NCI-H1694 treated with DMSO at 0.1 percent for 48 hours (cell line): Measurements from ENCODE around the gene VAPA.

ENCODE experiments used
- DNase-seq: peaks from one replicate; lab custom pipeline; 2025; lab: John Stamatoyannopoulos, UW

Gene VAPA

GRCh38 chr18:9915291-9916076 lies 1.7 kb downstream of the VAPA start:
- no peak for DNase-seq

GRCh38 chr18:9916077-9916639 lies 2.3 kb downstream of the VAPA start:
- DNase-seq: no peak

GRCh38 chr18:9916808-9917207 lies 3.0 kb downstream of the VAPA start:
- no peak for DNase-seq

- DNase-seq: no peak
Measured at GRCh38 chr18:9918016-9918680, 4.3 kb downstream of the VAPA start.

- no peak for DNase-seq
Measured at GRCh38 chr18:9919564-9920232, 5.9 kb downstream of the VAPA start.

GRCh38 chr18:9922592-9923311 lies 8.9 kb downstream of the VAPA start:
- DNase-seq: no peak

GRCh38 chr18:9924371-9924943 lies 10.6 kb downstream of the VAPA start:
- no peak for DNase-seq

- DNase-seq: no peak
Measured at GRCh38 chr18:9925369-9925768, 11.6 kb downstream of the VAPA start.

GRCh38 chr18:9925795-9926194 lies 12.0 kb downstream of the VAPA start:
- DNase-seq: no peak

- no peak for DNase-seq
Measured at GRCh38 chr18:9926223-9926894, 12.5 kb downstream of the VAPA start.

- no peak for DNase-seq
Measured at GRCh38 chr18:9926977-9927376, 13.2 kb downstream of the VAPA start.

GRCh38 chr18:9927392-9928063 lies 13.7 kb downstream of the VAPA start:
- DNase-seq: no peak

- DNase-seq: no peak
Measured at GRCh38 chr18:9928646-9929259, 14.9 kb downstream of the VAPA start.

- DNase-seq: no peak
Measured at GRCh38 chr18:9930299-9930884, 16.6 kb downstream of the VAPA start.

- no peak for DNase-seq
Measured at GRCh38 chr18:9931146-9931545, 17.3 kb downstream of the VAPA start.

- DNase-seq: no peak
Measured at GRCh38 chr18:9931678-9932077, 17.9 kb downstream of the VAPA start.

GRCh38 chr18:9933865-9934264 lies 20.0 kb downstream of the VAPA start:
- DNase-seq: no peak

- DNase-seq: no peak
Measured at GRCh38 chr18:9934274-9934673, 20.5 kb downstream of the VAPA start.

- DNase-seq: no peak
Measured at GRCh38 chr18:9941103-9941502, 27.3 kb downstream of the VAPA start.

GRCh38 chr18:9941660-9942059 lies 27.8 kb downstream of the VAPA start:
- DNase-seq: no peak
